Measurements from ENCODE around the gene TRAPPC8.

The TRAPPC8 gene

DNA sequence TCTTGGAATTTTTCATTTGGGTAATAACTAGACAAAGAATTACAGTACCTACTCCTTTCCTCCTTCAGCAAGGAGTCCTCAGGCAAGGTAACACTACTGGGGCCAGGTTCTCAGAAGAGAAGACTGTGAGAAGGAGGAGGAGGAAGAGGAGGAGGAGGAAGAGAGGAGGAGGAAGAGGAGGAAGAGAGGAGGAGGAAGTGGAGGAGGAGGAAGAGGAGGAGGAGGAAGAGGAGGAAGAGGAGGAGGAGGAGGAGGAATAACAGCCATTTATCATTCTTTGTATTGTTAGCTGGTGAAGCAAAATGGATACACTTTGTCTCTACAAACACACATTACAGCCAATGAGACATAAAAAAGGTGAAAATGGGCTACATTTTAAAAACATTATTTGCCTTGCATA is 149.4 kb downstream of the TRAPPC8 start:
- no peak for DNase-seq (ENCODE audit: low read depth)

GRCh38 chr18:31792580-31792911 is 150.4 kb downstream of the TRAPPC8 start:
- no peak for DNase-seq (ENCODE audit: low read depth)

DNA sequence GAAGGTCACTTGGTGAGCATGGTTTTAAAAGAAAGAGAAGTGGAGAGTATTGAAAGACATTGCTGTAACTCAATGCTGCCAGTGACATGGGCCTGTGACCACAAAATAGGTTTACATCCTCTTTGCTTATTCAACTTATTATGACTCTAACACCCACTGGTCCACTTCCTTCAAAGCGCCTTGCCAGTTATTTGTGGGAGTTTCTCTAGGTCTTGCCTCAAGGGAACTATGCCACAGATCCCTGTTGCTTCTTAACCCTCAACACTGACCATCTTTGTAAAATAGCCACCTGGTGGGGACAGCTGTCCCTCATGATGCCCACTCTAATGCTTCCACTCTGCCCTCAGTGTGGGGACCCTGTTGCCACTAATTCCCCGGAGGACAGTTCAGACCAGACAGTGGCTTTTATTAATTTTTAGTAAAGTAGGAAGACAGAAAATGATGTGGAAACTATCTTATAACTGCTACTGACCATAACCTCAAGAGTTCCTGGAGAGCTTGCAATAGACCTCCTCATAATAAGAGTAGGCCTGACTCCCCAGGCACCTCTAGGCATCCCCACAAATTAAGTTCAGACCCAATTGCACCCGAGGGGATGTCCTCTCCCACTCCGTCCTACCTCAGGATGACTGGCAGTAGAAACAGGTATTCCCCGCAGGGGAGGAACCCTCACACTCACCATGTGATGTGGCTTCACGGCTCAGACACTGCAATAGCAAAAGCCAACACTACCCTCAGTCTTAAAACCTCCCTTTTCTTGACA is 150.9 kb downstream of the TRAPPC8 start:
- DNase-seq (ENCODE audit: low read depth) = no peak

DNA sequence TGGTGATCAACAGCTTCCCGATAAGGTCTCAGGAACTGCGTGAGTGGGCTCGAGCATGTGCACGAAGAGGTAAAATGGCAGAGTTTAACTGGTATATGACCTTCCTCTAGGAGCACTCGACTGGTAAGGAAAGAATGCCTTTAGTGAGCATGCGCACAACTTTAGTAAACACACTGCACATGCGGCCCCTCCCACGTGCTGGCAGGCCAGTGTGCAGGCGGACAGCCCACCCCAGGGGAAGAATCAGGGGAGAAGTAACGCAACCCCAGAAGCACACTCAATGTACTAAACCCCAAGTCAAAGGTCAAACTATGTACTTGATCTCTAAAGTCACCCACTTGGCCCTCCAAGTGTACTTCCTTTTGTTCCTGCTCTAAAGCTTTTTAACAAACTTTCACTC is 153.5 kb downstream of the TRAPPC8 start:
- no peak for DNase-seq (ENCODE audit: low read depth)

- no peak for DNase-seq (ENCODE audit: low read depth)
Observed at GRCh38 chr18:31783059-31783458, 159.9 kb downstream of the TRAPPC8 start.
